Neuronal stem cell (in vitro differentiated cells): ENCODE results near the gene COL19A1.
"Not testable (repeated sequence)": the region's sequence is repeated elsewhere in the genome, so short reads cannot be mapped to it uniquely, and the experiment has no call there.

Experiments used
- DNase-seq: peaks from one replicate; pipeline ENCODE4 v3.0.0-alpha.2; 2013; ENCODE audit warnings: low spot score
- H2AFZ ChIP-seq: one replicate; pipeline ENCODE4 v1.6.1; 2013; ENCODE audit warnings: mild to moderate bottlenecking, low read length, inconsistent platforms
- H2AK5ac ChIP-seq: 2 replicates; pipeline ENCODE4 v1.6.1; 2013; ENCODE audit warnings: low read depth, mild to moderate bottlenecking, inconsistent platforms, low read length, moderate library complexity, mixed read lengths
- H2BK120ac ChIP-seq: 2 replicates; pipeline ENCODE4 v1.6.1; 2013; ENCODE audit warnings: low read depth, mild to moderate bottlenecking, inconsistent platforms, low read length, moderate library complexity, mixed read lengths
- H2BK12ac ChIP-seq: one replicate; pipeline ENCODE4 v1.6.1; 2013; ENCODE audit warnings: low read length, inconsistent platforms
- H2BK15ac ChIP-seq: 2 replicates; pipeline ENCODE4 v1.6.1; 2013; ENCODE audit warnings: mild to moderate bottlenecking, low read length, inconsistent platforms, mixed read lengths
- H2BK5ac ChIP-seq: one replicate; pipeline ENCODE4 v1.6.1; 2013; ENCODE audit warnings: inconsistent platforms, mild to moderate bottlenecking, low read length, moderate library complexity
- H3K14ac ChIP-seq: one replicate; pipeline ENCODE4 v1.6.1; 2013; ENCODE audit warnings: low read length, inconsistent platforms
- H3K18ac ChIP-seq: 2 replicates; pipeline ENCODE4 v1.6.1; 2013; ENCODE audit warnings: low read length, inconsistent platforms
- H3K23ac ChIP-seq: 2 replicates; pipeline ENCODE4 v1.6.1; 2013; ENCODE audit warnings: low read depth, mild to moderate bottlenecking, mixed read lengths, low read length, inconsistent platforms; ENCODE audit not compliant: poor library complexity
- H3K27ac ChIP-seq: replicated peaks from 3 replicates; pipeline ENCODE4 v1.5.1; 2013; ENCODE audit warnings: low read length, inconsistent platforms
- H3K27me3 ChIP-seq, 3 experiments: 2 replicates each; pipeline ENCODE4 v1.6.1; 2013; ENCODE audit warnings: low read length in 3 of 3, mild to moderate bottlenecking in 2 of 3, inconsistent platforms in 1 of 3, low read depth in 1 of 3, mixed read lengths in 1 of 3, moderate library complexity in 1 of 3; ENCODE audit not compliant: control insufficient read depth in 3 of 3, insufficient read depth in 3 of 3
- H3K36me3 ChIP-seq, 2 donors: replicated peaks in 1 of 2; 2 replicates each; pipeline ENCODE4 v1.6.1; 2013; ENCODE audit warnings: low read length in 2 of 2; ENCODE audit not compliant: control insufficient read depth in 2 of 2, insufficient read depth in 2 of 2
- H3K4ac ChIP-seq: 2 replicates; pipeline ENCODE4 v1.6.1; 2013; ENCODE audit warnings: inconsistent platforms, mild to moderate bottlenecking, low read length, moderate library complexity
- H3K4me1 ChIP-seq, 2 donors: 1 replicate in 1 of 2; 2 replicates in 1 of 2; pipeline ENCODE4 v1.6.1; 2013; ENCODE audit warnings: low read length in 2 of 2, low read depth in 1 of 2; ENCODE audit not compliant: control insufficient read depth in 2 of 2, insufficient read depth in 1 of 2
- H3K4me2 ChIP-seq: one replicate; pipeline ENCODE4 v1.6.1; 2013; ENCODE audit warnings: mild to moderate bottlenecking, low read length, inconsistent platforms; ENCODE audit not compliant: insufficient read depth, poor library complexity, severe bottlenecking
- H3K4me3 ChIP-seq, 2 donors: 2 replicates each; pipeline ENCODE4 v1.5.1; 2013; ENCODE audit warnings: low read length in 2 of 2, mild to moderate bottlenecking in 2 of 2, inconsistent platforms in 1 of 2, moderate library complexity in 1 of 2
- H3K79me1 ChIP-seq: one replicate; pipeline ENCODE4 v1.6.1; 2013; ENCODE audit warnings: low read depth, mild to moderate bottlenecking, inconsistent platforms, low read length, moderate library complexity
- H3K9ac ChIP-seq: one replicate; pipeline ENCODE4 v1.6.1; 2013; ENCODE audit warnings: mild to moderate bottlenecking, low read depth, low read length, inconsistent platforms; ENCODE audit not compliant: poor library complexity
- H3K9me3 ChIP-seq, 2 donors: replicated peaks in 1 of 2; 2 replicates each; pipeline versions ENCODE3 to v1.6.1; 2013; ENCODE audit warnings: low read length in 2 of 2, mild to moderate bottlenecking in 2 of 2, inconsistent platforms in 1 of 2, low read depth in 1 of 2, mixed read lengths in 1 of 2, moderate library complexity in 1 of 2; ENCODE audit not compliant: control insufficient read depth in 2 of 2, insufficient read depth in 1 of 2
- H4K8ac ChIP-seq: one replicate; pipeline ENCODE4 v1.6.1; 2013; ENCODE audit warnings: low read depth, mild to moderate bottlenecking, inconsistent platforms, low read length, moderate library complexity
- H4K91ac ChIP-seq: one replicate; pipeline ENCODE4 v1.6.1; 2013; ENCODE audit warnings: low read length, low read depth, mild to moderate bottlenecking, inconsistent platforms; ENCODE audit not compliant: poor library complexity
- WGBS, 2 donors: extraction: QIAGEN DNeasy Blood & Tissue Kit; methylation state at CpG; one replicate each; pipeline ENCODE4 v1.1.7; 2013; ENCODE audit warnings: missing lambda C conversion rate in 2 of 2, mixed read lengths in 1 of 2; ENCODE audit not compliant: insufficient read length in 2 of 2, insufficient replicate concordance in 1 of 2; ENCODE audit errors: extremely low coverage in 2 of 2; 5-methylcytosine and 5-hydroxymethylcytosine counted together

COL19A1 gene

GRCh38 chr6:70010339-70010738 is 144.0 kb downstream of the COL19A1 start:
- not testable (repeated sequence) for H3K27ac ChIP-seq, H2BK5ac ChIP-seq, H3K4me2 ChIP-seq, H3K79me1 ChIP-seq, H3K9me3 ChIP-seq, DNase-seq, H2AFZ ChIP-seq, H2AK5ac ChIP-seq, H2BK120ac ChIP-seq, H2BK15ac ChIP-seq, H3K4me3 ChIP-seq, H3K27me3 ChIP-seq, H3K18ac ChIP-seq, H4K8ac ChIP-seq, H3K36me3 ChIP-seq, H3K14ac ChIP-seq, H3K4me1 ChIP-seq, H2BK12ac ChIP-seq, H3K23ac ChIP-seq, H4K91ac ChIP-seq, H3K9ac ChIP-seq, H3K4ac ChIP-seq
- WGBS, 2 donors: no CpG with 5 or more reads among the region's 28 CpGs

- H3K27ac ChIP-seq, H4K8ac ChIP-seq, DNase-seq, H3K18ac ChIP-seq, H4K91ac ChIP-seq, H2BK12ac ChIP-seq, H2BK120ac ChIP-seq, H3K23ac ChIP-seq, H3K9ac ChIP-seq, H2AFZ ChIP-seq, H3K27me3 ChIP-seq, H3K14ac ChIP-seq, H3K36me3 ChIP-seq, H3K4me2 ChIP-seq, H3K4me3 ChIP-seq, H3K4ac ChIP-seq, H3K9me3 ChIP-seq, H2AK5ac ChIP-seq, H2BK5ac ChIP-seq, H2BK15ac ChIP-seq, H3K79me1 ChIP-seq, H3K4me1 ChIP-seq: not testable (repeated sequence)
- no CpG with 5 or more reads among the region's 10 CpGs for WGBS, 2 donors
These were observed 156.8 kb downstream of the COL19A1 start for GRCh38 chr6:70023201-70023600.

GRCh38 chr6:70028246-70028645 is 161.9 kb downstream of the COL19A1 start:
- Histone ChIP-seq H4K8ac (no peak overlapping the region), H3K9me3 (no peaks in the 10 kb centered on the region), H3K4me2 (no peak overlapping the region), H2BK120ac (no peak overlapping the region), H2AK5ac (no peak overlapping the region), H3K4me1 (peaks cover 1 to 2% of the 10 kb centered on the region in 2 donors), H3K27me3 (no peaks in the 10 kb centered on the region), H3K23ac (no peak overlapping the region), H3K36me3 (no peaks in the 10 kb centered on the region), H2AFZ (no peak overlapping the region), H2BK5ac (no peak overlapping the region), H3K4ac (no peak overlapping the region), H3K27ac (no peak overlapping the region), H3K18ac (no peak overlapping the region), H2BK15ac (no peak overlapping the region), H4K91ac (no peak overlapping the region), H2BK12ac (no peak overlapping the region), H3K14ac (no peak overlapping the region), H3K9ac (no peak overlapping the region), H3K79me1 (no peaks in the 10 kb centered on the region), H3K4me3 (no peak overlapping the region)
- DNase-seq: no peak
- WGBS, 2 donors: no CpG with 5 or more reads among the region's 1 CpG

GRCh38 chr6:70028926-70029325 is 162.6 kb downstream of the COL19A1 start:
- peaks cover 2 to 3% of the 10 kb centered on the region in 2 donors for H3K4me1 ChIP-seq
- no peak overlapping the region for H3K23ac ChIP-seq
- H3K27ac ChIP-seq: no peak overlapping the region
- no peak overlapping the region for H2BK5ac ChIP-seq
- no peaks in the 10 kb centered on the region for H3K79me1 ChIP-seq
- no peak overlapping the region for H3K4me3 ChIP-seq
- H2BK15ac ChIP-seq: no peak overlapping the region
- H4K91ac ChIP-seq: no peak overlapping the region
- no peak overlapping the region for H3K14ac ChIP-seq
- H2AK5ac ChIP-seq: no peak overlapping the region
- H3K4me2 ChIP-seq: no peak overlapping the region
- no peak overlapping the region for H3K18ac ChIP-seq
- no peak overlapping the region for H3K9ac ChIP-seq
- no peaks in the 10 kb centered on the region for H3K36me3 ChIP-seq
- no peaks in the 10 kb centered on the region for H3K27me3 ChIP-seq
- no peak overlapping the region for H4K8ac ChIP-seq
- H3K9me3 ChIP-seq: no peaks in the 10 kb centered on the region
- H3K4ac ChIP-seq: no peak overlapping the region
- no peak overlapping the region for H2BK120ac ChIP-seq
- no peak overlapping the region for H2BK12ac ChIP-seq
- no peak overlapping the region for H2AFZ ChIP-seq
- DNase-seq: no peak
